Pancreas (tissue), 10 donors: ENCODE measurements around the gene MAP4K5. TPM values are rescaled to one million over a fixed set of nuclear protein-coding genes. Genes with fewer than 3 reads are reported as not detected.

Experiments used
- ATAC-seq, 4 donors: fragments of 200-7000 bp; cut with Tn5 transposase; one replicate each; pipeline versions ENCODE4 v1.8.0 to v1.9.1; 2020; ENCODE audit warnings: mild to moderate bottlenecking in 4 of 4, moderate library complexity in 4 of 4
- DNase-seq, 6 donors: peaks; one replicate each; pipeline ENCODE4 v3.0.0-alpha.2; 2020
- FAIRE-seq: peaks from 2 replicates; lab custom pipeline; 2012; peaks lifted over from hg19 to GRCh38; lab: Jason Lieb, UNC
- H3K27ac ChIP-seq, 4 donors: fragments of 200-600 bp; sonication (generic); 1 replicate in 3 of 4; 2 replicates in 1 of 4; pipeline versions ENCODE4 v1.5.0 to v1.8.0; 2020
- H3K27me3 ChIP-seq, 4 donors: fragments of 200-600 bp; one replicate each; pipeline ENCODE4 v1.8.0; 2021
- H3K36me3 ChIP-seq, 3 donors: fragments of 200-600 bp; sonication (generic) in 1 of 3; one replicate each; pipeline versions ENCODE4 v1.5.0 to v1.8.0; 2020 to 2021
- H3K4me1 ChIP-seq, 3 donors: fragments of 200-600 bp; one replicate each; pipeline ENCODE4 v1.8.0; 2021
- H3K4me3 ChIP-seq, 4 donors: fragments of 200-600 bp; sonication (generic) in 2 of 4; one replicate each; pipeline versions ENCODE4 v1.5.0 to v1.8.0; 2020 to 2021
- H3K9me3 ChIP-seq, 4 donors: fragments of 200-600 bp; one replicate each; pipeline ENCODE4 v1.8.0; 2021
- CTCF ChIP-seq, 4 donors: fragments of 200-600 bp; sonication (generic) in 3 of 4; IDR thresholded peaks; one replicate each; pipeline versions ENCODE4 v1.5.0 to v1.8.0; 2021; ENCODE audit warnings: antibody characterized with exemption in 4 of 4
- WGBS, 2 donors: extraction: QIAGEN DNeasy Blood & Tissue Kit; methylation state at CpG; one replicate each; pipeline ENCODE4 v1.1.7; 2013; 5-methylcytosine and 5-hydroxymethylcytosine counted together
- intact Hi-C, 3 donors: fragments of 100-400 bp; cut with DNase I; formaldehyde crosslinking; loops; one replicate each; pipeline versions ENCODE4 v1.11.1 to v1.14.2; 2022
- polyA plus RNA-seq, 2 donors: library from polyadenylated mRNA; stranded (reverse); fragments of 200-250 nt; gene quantifications; one replicate each; pipeline ENCODE4 v1.2.3, GENCODE V29; 2013
- total RNA-seq, 6 donors: library from RNA; stranded (reverse); fragmentation: NEBNext Ultra II Directional in 4 of 6; extraction: Animal tissue kit (Norgen Biotek cat#: 25700) in 4 of 6; gene quantifications; one replicate each; pipeline versions ENCODE4 v1.2.1 to v1.2.4, GENCODE V29; 2021 to 2023
- donor health status: healthy with polysubstance abuse.
- donor health status: DM: no; HTN: no; CAD: no; lungs with moderate emphysema.
- donor health status: DM: no; HTN: no; CAD: no.
- donor health status: control.
- donor health status: control.
- donor health status: Bipolar disorder and iron deficiency.
- donor health status: DM: yes; HTN: yes; CAD: no.
- donor health status: DM: no; HTN: no; CAD: no.
- donor health status: DM: no; HTN: no; CAD: no.
- donor health status: DM: yes; HTN: yes; CAD: no.

Gene MAP4K5
- total and polyA plus RNA-seq, 8 donors, result 12.6 to 28.6 (median 21.0) TPM

DNA sequence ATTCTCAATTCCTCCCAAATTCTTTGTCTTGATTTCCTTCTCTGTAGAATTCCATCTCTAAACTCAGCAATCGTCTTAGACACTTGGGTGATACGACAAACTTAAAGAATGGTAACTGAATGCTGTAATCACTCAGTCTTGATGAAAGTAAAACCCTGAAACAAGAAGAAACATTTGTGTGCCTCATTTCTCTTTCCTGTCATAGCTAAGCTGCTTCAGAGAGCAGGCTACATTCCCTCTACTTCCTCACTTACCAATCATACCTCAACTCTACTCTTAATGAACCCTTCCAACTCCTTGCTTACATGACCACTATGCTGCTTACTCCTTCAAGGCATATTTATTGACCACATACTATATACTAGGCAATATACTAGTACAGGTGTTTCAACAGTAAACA, 8.3 kb downstream of the MAP4K5 start:
- Histone ChIP-seq H3K4me1 (peaks cover 7 to 25% (median 25%) of the 10 kb centered on the region in 3 donors), H3K27me3 (no peaks in the 10 kb centered on the region), H3K9me3 (no peaks in the 10 kb centered on the region), H3K4me3 (no peak overlapping the region), H3K27ac (no peak overlapping the region), H3K36me3 (no peaks in the 10 kb centered on the region)
- WGBS, 2 donors, result 80 to 90% methylated on average over 2 of the region's 2 CpGs
- no peak for ATAC-seq
- no peak for DNase-seq
- no peak for TF ChIP-seq CTCF (IDR thresholded peaks at IDR 0.05)
- intact Hi-C loops, result loop anchor here in 1 of 3 donors (10.0 kb wide), 1 partner anchor 199 kb away; no protein-coding TSS in a partner anchor
- no peak for FAIRE-seq

GRCh38 chr14:50523271-50524041, 8.9 kb downstream of the MAP4K5 start:
- FAIRE-seq, result no peak

GRCh38 chr14:50521912-50522341, 10.4 kb downstream of the MAP4K5 start:
- H3K27ac ChIP-seq, result peak overlapping the region in 2 of 4 donors; percentile 56 to 71
- H3K4me3 ChIP-seq, result no peak overlapping the region
- H3K9me3 ChIP-seq, result no peaks in the 10 kb centered on the region
- WGBS, 2 donors, result 48 to 59% methylated on average over 1 of the region's 1 CpG
- ATAC-seq (peak; percentile 57 to 77 (median 74)), FAIRE-seq (no peak), DNase-seq (no peak)
- no peak for TF ChIP-seq CTCF (IDR thresholded peaks at IDR 0.05)
- H3K27me3 ChIP-seq, result no peaks in the 10 kb centered on the region
- no peaks in the 10 kb centered on the region for H3K36me3 ChIP-seq
- H3K4me1 ChIP-seq, result peaks cover 7 to 25% (median 19%) of the 10 kb centered on the region in 3 donors
- intact Hi-C loops, result loop anchor here in 1 of 3 donors (10.0 kb wide), 1 partner anchor 197 kb away; no protein-coding TSS in a partner anchor

More at GRCh38 chr14:50523271-50524041, 8.9 kb downstream of the MAP4K5 start:
- WGBS, 2 donors, result 87 to 98% methylated on average over 5 of the region's 5 CpGs
- Histone ChIP-seq H3K27me3 (no peaks in the 10 kb centered on the region), H3K9me3 (no peaks in the 10 kb centered on the region), H3K27ac (no peak overlapping the region), H3K4me3 (no peak overlapping the region), H3K4me1 (peaks cover 7 to 25% (median 25%) of the 10 kb centered on the region in 3 donors), H3K36me3 (no peaks in the 10 kb centered on the region)
- DNase-seq (no peak), ATAC-seq (no peak)
- intact Hi-C loops, result loop anchor here in 1 of 3 donors (10.0 kb wide), 1 partner anchor 199 kb away; no protein-coding TSS in a partner anchor
- no peak for TF ChIP-seq CTCF (IDR thresholded peaks at IDR 0.05)

DNA sequence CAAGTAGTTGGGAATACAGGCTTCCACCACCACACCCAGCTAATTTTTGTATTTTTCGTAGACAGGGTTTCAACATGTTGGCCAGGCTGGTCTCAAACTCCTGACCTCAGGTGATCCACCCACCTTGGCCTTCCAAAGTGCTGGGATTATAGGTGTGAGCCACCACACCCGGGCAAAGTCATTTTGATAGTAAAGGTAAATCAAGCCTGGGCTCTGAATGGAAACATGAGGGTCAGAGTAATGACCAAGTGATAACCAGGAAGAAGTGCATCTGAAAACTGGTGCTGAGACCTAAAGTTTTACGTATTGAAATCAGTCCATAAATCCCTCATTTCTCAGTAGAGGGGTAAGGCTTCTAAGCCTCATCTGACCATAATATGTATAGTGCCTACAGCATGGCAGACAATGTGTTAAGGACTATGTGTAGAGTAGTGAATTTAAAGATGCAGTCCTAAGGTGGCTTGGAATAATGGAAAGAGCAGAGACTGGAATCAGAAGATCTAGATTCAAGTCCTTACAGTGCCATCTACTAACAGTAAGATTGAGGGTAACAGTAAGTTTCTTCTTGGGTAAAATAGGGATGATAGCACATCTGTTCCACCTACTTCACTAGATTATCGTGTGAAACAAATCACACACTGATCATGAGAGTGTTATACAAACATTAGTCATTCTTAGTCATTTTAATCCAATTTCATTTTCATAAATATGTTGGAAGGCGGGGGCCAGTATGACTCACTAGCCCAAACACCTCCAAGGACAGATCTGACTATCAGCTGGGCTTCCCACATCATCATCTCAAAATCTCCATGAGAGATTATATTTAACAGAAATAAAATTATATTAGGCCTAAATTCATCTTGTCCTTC, 11.2 kb downstream of the MAP4K5 start:
- H3K4me1 ChIP-seq, result peaks cover 7 to 25% (median 19%) of the 10 kb centered on the region in 3 donors
- DNase-seq, result peak in 4 of 6 donors; percentile 30 to 55 (median 42)
- 43 to 46% methylated on average over 5 of the region's 5 CpGs for WGBS, 2 donors

More for the DNA sequence above, 11.2 kb downstream of the MAP4K5 start:
- ATAC-seq (peak; percentile 89 to 96 (median 92)), FAIRE-seq (no peak)
- no peaks in the 10 kb centered on the region for H3K27me3 ChIP-seq
- intact Hi-C loops, result loop anchor here in 1 of 3 donors (10.0 kb wide), 1 partner anchor 196 kb away; no protein-coding TSS in a partner anchor
- H3K9me3 ChIP-seq, result no peaks in the 10 kb centered on the region
- peak overlapping the region in 3 of 4 donors; percentile 29 to 71 (median 56) for H3K27ac ChIP-seq
- no peak overlapping the region for H3K4me3 ChIP-seq
- TF ChIP-seq CTCF (IDR thresholded peaks at IDR 0.05), result no peak
- no peaks in the 10 kb centered on the region for H3K36me3 ChIP-seq
